K562 (cell line): ENCODE measurements around the gene TIMM50. TPM values are rescaled to one million over a fixed set of nuclear protein-coding genes. Genes with fewer than 3 reads are reported as not detected.
A peak's percentile ranks its signal among the peaks of the same experiment; 100 is the strongest.

ENCODE experiments used
- CSDE1 ChIP-seq, 2 experiments: fragments of 450-650 bp; IDR thresholded peaks; 2 replicates each; pipeline ENCODE4 v1.6.1; 2016; ENCODE audit warnings: mild to moderate bottlenecking in 1 of 2
- ETS1 ChIP-seq: conservative IDR thresholded peaks from 2 replicates; pipeline ENCODE4 v1.6.1; 2011; ENCODE audit warnings: low read depth, mild to moderate bottlenecking, low read length; ENCODE audit not compliant: control insufficient read depth
- FOXJ3 ChIP-seq: sonication (generic); formaldehyde crosslinking; IDR thresholded peaks from 2 replicates; pipeline ENCODE4 v1.4.0; 2020; ENCODE audit warnings: mild to moderate bottlenecking, missing genetic modification reagents
- MLX ChIP-seq, 2 experiments: fragments of 450-650 bp in 1 of 2; sonication (generic) in 1 of 2; formaldehyde crosslinking; conservative IDR thresholded peaks; 2 replicates each; pipeline versions ENCODE4 v1.4.0 to v1.8.1; 2020 to 2022; ENCODE audit warnings: mild to moderate bottlenecking in 1 of 2, missing genetic modification reagents in 1 of 2
- POLR3A ChIP-seq: IDR thresholded peaks from 2 replicates; pipeline ENCODE4 v1.6.1; 2011; ENCODE audit warnings: borderline replicate concordance, mild to moderate bottlenecking, moderate library complexity; ENCODE audit not compliant: insufficient read length, insufficient read depth; ENCODE audit errors: extremely low read depth
- PTBP1 ChIP-seq: fragments of 200-400 bp; formaldehyde crosslinking; IDR thresholded peaks from 2 replicates; pipeline ENCODE4 v1.6.1; 2017; ENCODE audit warnings: low read depth, low read length
- XRCC5 ChIP-seq: fragments of 200-400 bp; formaldehyde crosslinking; IDR thresholded peaks from 2 replicates; pipeline ENCODE4 v1.6.1; 2017; ENCODE audit warnings: low read depth, mild to moderate bottlenecking, low read length
- ZBTB1 ChIP-seq: sonication (generic); formaldehyde crosslinking; IDR thresholded peaks from 2 replicates; pipeline ENCODE4 v1.8.1; 2023; ENCODE audit warnings: missing genetic modification reagents, low read depth, mild to moderate bottlenecking, borderline replicate concordance
- ZNF407 ChIP-seq: fragments of 450-650 bp; IDR thresholded peaks from 2 replicates; pipeline ENCODE4 v1.6.1; 2016; ENCODE audit warnings: low read depth
- ZNF512 ChIP-seq: IDR thresholded peaks from 2 replicates; pipeline ENCODE4 v1.6.1; 2016; ENCODE audit warnings: missing genetic modification characterization, missing compliant biosample characterization
- ZNF644 ChIP-seq: fragments of 200-800 bp; sonication (Bioruptor generic); IDR thresholded peaks from 2 replicates; pipeline ENCODE4 v1.6.1; 2016; ENCODE audit warnings: low read depth, missing genetic modification characterization, missing compliant biosample characterization
- ZNF76 ChIP-seq: fragments of 250-450 bp; sonication (Bioruptor Pico); IDR thresholded peaks from 2 replicates; pipeline ENCODE4 v1.4.0; 2020; ENCODE audit warnings: mild to moderate bottlenecking, moderate library complexity, borderline replicate concordance
- ZNF79 ChIP-seq: fragments of 250-450 bp; sonication (Bioruptor Pico); IDR thresholded peaks from 2 replicates; pipeline ENCODE4 v1.4.0; 2020; ENCODE audit warnings: low read depth, mild to moderate bottlenecking, moderate library complexity
- polyA plus RNA-seq, 8 experiments: library from polyadenylated mRNA; depleted of rRNA in 4 of 8; stranded (reverse) in 5 of 8; unstranded in 3 of 8; fragments of >200 nt; fragmentation: Nextera tagmentation in 2 of 8; fragmentation: Illumina TruSeq in 1 of 8; extraction: Ambion mirVana in 2 of 8; extraction: Trizol in 1 of 8; gene quantifications; 2 replicates each; pipeline versions ENCODE4 v1.2.1 to v1.2.3, GENCODE V29; 2011 to 2014; ENCODE audit warnings: inconsistent platforms in 1 of 8, missing spikeins in 1 of 8
- total RNA-seq, 7 experiments: library from RNA; depleted of rRNA in 6 of 7; stranded (reverse); fragments of >200 nt in 6 of 7; fragmentation: Illumina TruSeq in 2 of 7; extraction: Trizol in 2 of 7; gene quantifications; 2 replicates each; pipeline versions ENCODE4 v1.2.1 to v1.2.3, GENCODE V29; 2011 to 2021; ENCODE audit warnings: low replicate concordance in 1 of 7

The TIMM50 gene
- total and polyA plus RNA-seq, 9 of the 15 experiments (the other 6 are each of a cell fraction or from before 2014, with no cell fraction given) = 28.3 to 221 (median 170) TPM

- 0 out of 2 replicates have a peak, but pooled peaks have one; percentile 14 for TF ChIP-seq ZNF407
- TF ChIP-seq MLX (CRISPR knock-in tag; conservative IDR thresholded peaks at IDR 0.05) = no peak
- no peak for TF ChIP-seq ZNF76
- TF ChIP-seq ZNF512 (tag) = peak; percentile 71
- no peak for TF ChIP-seq ZNF644 (tag)
- TF ChIP-seq PTBP1 = no peak
- TF ChIP-seq ZNF79 = no peak
- TF ChIP-seq ZBTB1 (CRISPR knock-in tag) = no peak
- no peak for TF ChIP-seq FOXJ3
- 0 out of 2 replicates have a peak, but pooled peaks have one; percentile 9 for TF ChIP-seq ETS1
- no peak for TF ChIP-seq POLR3A
- TF ChIP-seq XRCC5 = no peak
- no peak for TF ChIP-seq CSDE1 (IDR thresholded peaks at IDR 0.05)
Measured at GRCh38 chr19:39506598-39506943, 25.9 kb downstream of the TIMM50 start (continued).
